GM12878 (cell line): ENCODE data around the gene DDX49. TPM values are rescaled to one million over a fixed set of nuclear protein-coding genes. Genes with fewer than 3 reads are reported as not detected.

Source experiments
- ATAC-seq: fragments of 200-7000 bp; cut with Tn5 transposase; 3 replicates; pipeline ENCODE4 v1.9.1; 2020; ENCODE audit warnings: mild to moderate bottlenecking, moderate library complexity
- BruUV-seq: library from RNA; stranded (reverse); fragments of 400-500 nt; replicated peaks from 2 replicates; lab custom pipeline; 2021; lab: Mats Ljungman, UMichigan
- CTCF ChIA-PET: fragments of 300-600 bp; sonication (Branson Sonifier 250); formaldehyde crosslinking; extraction: SDS; loops from one replicate; lab custom pipeline; 2021; ENCODE audit warnings: inconsistent platforms; lab: Yijun Ruan, JAX
- POLR2A ChIA-PET: fragments of 350-600 bp; formaldehyde crosslinking; extraction: SDS; loops from one replicate; lab custom pipeline; 2021; ENCODE audit warnings: inconsistent platforms; lab: Charles Lee
- RAD21 ChIA-PET: fragments of 300-600 bp; sonication (Branson Sonifier 250); formaldehyde crosslinking; loops from one replicate; lab custom pipeline; 2023; ENCODE audit warnings: antibody characterized with exemption; ENCODE audit not compliant: unreplicated experiment; lab: Charles Lee
- SMC1A ChIA-PET: fragments of 300-600 bp; sonication (Branson Sonifier 250); formaldehyde crosslinking; loops from one replicate; lab custom pipeline; 2023; ENCODE audit not compliant: unreplicated experiment, uncharacterized antibody; lab: Charles Lee
- DNase-seq: peaks from one replicate; pipeline ENCODE4 v3.0.0-alpha.2; 2011; ENCODE audit warnings: low read depth, low spot score
- FAIRE-seq: peaks from 3 replicates; lab custom pipeline; 2011; peaks lifted over from hg19 to GRCh38; lab: Jason Lieb, UNC
- H2AFZ ChIP-seq: 2 replicates; pipeline ENCODE4 v1.6.0; 2011; ENCODE audit warnings: low read depth, low read length, control low read depth; ENCODE audit not compliant: control insufficient read depth
- H3K27ac ChIP-seq: 2 replicates; pipeline ENCODE4 v1.5.1; 2011; ENCODE audit warnings: control low read depth; ENCODE audit not compliant: control insufficient read depth, insufficient read depth
- H3K27me3 ChIP-seq, 2 experiments: replicated peaks in 1 of 2; 2 replicates each; pipeline versions ENCODE4 v1.6.0 to v1.6.1; 2011; ENCODE audit warnings: low read length in 1 of 2; ENCODE audit not compliant: control insufficient read depth in 2 of 2, insufficient read depth in 2 of 2
- H3K36me3 ChIP-seq, 2 experiments: 2 replicates each; pipeline ENCODE4 v1.5.1; 2011; ENCODE audit warnings: low read length in 1 of 2; ENCODE audit not compliant: control insufficient read depth in 2 of 2, insufficient read depth in 2 of 2
- H3K4me1 ChIP-seq: 2 replicates; pipeline ENCODE4 v1.6.1; 2011; ENCODE audit warnings: mild to moderate bottlenecking, low read length, moderate library complexity, mixed read lengths; ENCODE audit not compliant: control insufficient read depth, insufficient read depth
- H3K4me2 ChIP-seq: 2 replicates; pipeline ENCODE4 v1.6.0; 2011; ENCODE audit warnings: control low read depth; ENCODE audit not compliant: control insufficient read depth, insufficient read depth
- H3K4me3 ChIP-seq: fragments of 200-600 bp; sonication (generic); 2 replicates; pipeline ENCODE4 v1.5.1; 2016
- H3K79me2 ChIP-seq: 2 replicates; pipeline ENCODE4 v1.6.0; 2011; ENCODE audit warnings: low read length; ENCODE audit not compliant: control insufficient read depth, insufficient read depth
- H3K9ac ChIP-seq: 2 replicates; pipeline ENCODE4 v1.8.0; 2011; ENCODE audit warnings: low read length, control low read depth, mixed read lengths; ENCODE audit not compliant: control insufficient read depth, insufficient read depth
- H3K9me3 ChIP-seq: replicated peaks from 3 replicates; pipeline ENCODE4 v1.5.1; 2011; ENCODE audit warnings: mild to moderate bottlenecking, low read length; ENCODE audit not compliant: control insufficient read depth, insufficient read depth
- H4K20me1 ChIP-seq: 2 replicates; pipeline ENCODE4 v1.6.0; 2011; ENCODE audit not compliant: control insufficient read depth, insufficient read depth
- CEBPB ChIP-seq, 2 experiments: fragments of 150-350 bp in 1 of 2; IDR thresholded peaks; 2 replicates each; pipeline ENCODE4 v1.6.1; 2012 to 2014; ENCODE audit warnings: low read depth in 2 of 2, low read length in 2 of 2, borderline replicate concordance in 1 of 2, inconsistent platforms in 1 of 2
- CHD1 ChIP-seq: IDR thresholded peaks from 2 replicates; pipeline ENCODE4 v1.6.1; 2012; ENCODE audit warnings: low read depth, low read length, improper control_type of control experiment
- FOXM1 ChIP-seq: IDR thresholded peaks from 2 replicates; pipeline ENCODE4 v1.6.1; 2012; ENCODE audit warnings: low read depth, mild to moderate bottlenecking, inconsistent platforms, low read length, moderate library complexity
- HDGF ChIP-seq: fragments of 450-650 bp; IDR thresholded peaks from 2 replicates; pipeline ENCODE4 v1.6.1; 2016; ENCODE audit warnings: antibody characterized with exemption
- IKZF1 ChIP-seq: fragments of 450-650 bp; conservative IDR thresholded peaks from 2 replicates; pipeline ENCODE4 v1.6.1; 2017; ENCODE audit warnings: antibody characterized with exemption, mild to moderate bottlenecking
- MTA2 ChIP-seq: fragments of 450-650 bp; IDR thresholded peaks from 2 replicates; pipeline ENCODE4 v1.6.1; 2016; ENCODE audit warnings: low read depth, mild to moderate bottlenecking, moderate library complexity
- NBN ChIP-seq: fragments of 450-650 bp; IDR thresholded peaks from 2 replicates; pipeline ENCODE4 v1.6.1; 2016
- NFXL1 ChIP-seq: fragments of 450-650 bp; IDR thresholded peaks from 2 replicates; pipeline ENCODE4 v1.6.1; 2017; ENCODE audit warnings: antibody characterized with exemption, mild to moderate bottlenecking, borderline replicate concordance
- NR2F1 ChIP-seq: fragments of 450-650 bp; conservative IDR thresholded peaks from 2 replicates; pipeline ENCODE4 v1.6.1; 2017; ENCODE audit warnings: mild to moderate bottlenecking
- POLR2AphosphoS2 ChIP-seq: IDR thresholded peaks from 2 replicates; pipeline ENCODE4 v1.6.1; 2011; ENCODE audit warnings: low read depth, mild to moderate bottlenecking, low read length, improper control_type of control experiment, moderate library complexity
- RAD21 ChIP-seq: IDR thresholded peaks from 2 replicates; pipeline ENCODE4 v1.6.1; 2011; ENCODE audit warnings: mild to moderate bottlenecking, low read depth, low read length, moderate library complexity; ENCODE audit not compliant: insufficient read depth
- SREBF1 ChIP-seq: IDR thresholded peaks from 2 replicates; pipeline ENCODE4 v1.6.1; 2012; ENCODE audit warnings: mild to moderate bottlenecking, low read length
- WGBS: methylation state at CpG from one replicate; pipeline ENCODE4 v1.1.6; 2016; ENCODE audit warnings: low lambda C conversion rate; ENCODE audit not compliant: insufficient replicate concordance, insufficient coverage; ENCODE audit errors: missing lambda C conversion rate; 5-methylcytosine and 5-hydroxymethylcytosine counted together
- in situ Hi-C: fragments of 300-500 bp; cut with MboI; formaldehyde crosslinking; loops from 9 replicates; pipeline ENCODE4 v1.14.3; 2018; ENCODE audit warnings: mixed read lengths
- intact Hi-C: fragments of 100-400 bp; cut with micrococcal nuclease; formaldehyde crosslinking; loops from one replicate; pipeline ENCODE4 v1.14.2; 2022; ENCODE audit not compliant: unreplicated experiment
- polyA plus RNA-seq, 11 experiments: library from polyadenylated mRNA; depleted of rRNA in 4 of 11; unstranded in 6 of 11; stranded (reverse) in 5 of 11; fragments of >200 nt; fragmentation: Nextera tagmentation in 4 of 11; fragmentation: Illumina TruSeq in 1 of 11; extraction: Ambion mirVana in 4 of 11; extraction: Trizol in 1 of 11; gene quantifications; 1 replicate in 1 of 11; 2 replicates in 10 of 11; pipeline versions ENCODE4 v1.2.1 to v1.2.3, GENCODE V29; 2011 to 2016; ENCODE audit warnings: inconsistent platforms in 2 of 11, missing spikeins in 2 of 11, low read depth in 1 of 11
- total RNA-seq, 4 experiments: library from RNA; depleted of rRNA in 3 of 4; stranded (reverse); fragments of >200 nt in 3 of 4; fragmentation: Illumina TruSeq in 1 of 4; extraction: Trizol in 1 of 4; gene quantifications; 2 replicates each; pipeline versions ENCODE4 v1.2.1 to v1.2.3, GENCODE V29; 2013 to 2021
- TF ChIP-seq, protein P1 (sequence below): fragments of 450-650 bp; IDR thresholded peaks from 2 replicates; pipeline ENCODE4 v1.6.1; 2016; ENCODE audit warnings: mild to moderate bottlenecking
- TF ChIP-seq, protein P2 (sequence below): fragments of 450-650 bp; IDR thresholded peaks from 2 replicates; pipeline ENCODE4 v1.6.1; 2018; ENCODE audit warnings: mild to moderate bottlenecking, low read depth, moderate library complexity; ENCODE audit not compliant: partially characterized antibody
- TF ChIP-seq, protein P3 (sequence below): fragments of 450-650 bp; IDR thresholded peaks from 2 replicates; pipeline ENCODE4 v1.6.1; 2017; ENCODE audit warnings: mild to moderate bottlenecking, moderate library complexity

The DDX49 gene
- total and polyA plus RNA-seq, 10 of the 15 experiments (the other 5 are each of a cell fraction or from before 2014, with no cell fraction given): 0.58 to 102 (median 48.1) TPM

DNA sequence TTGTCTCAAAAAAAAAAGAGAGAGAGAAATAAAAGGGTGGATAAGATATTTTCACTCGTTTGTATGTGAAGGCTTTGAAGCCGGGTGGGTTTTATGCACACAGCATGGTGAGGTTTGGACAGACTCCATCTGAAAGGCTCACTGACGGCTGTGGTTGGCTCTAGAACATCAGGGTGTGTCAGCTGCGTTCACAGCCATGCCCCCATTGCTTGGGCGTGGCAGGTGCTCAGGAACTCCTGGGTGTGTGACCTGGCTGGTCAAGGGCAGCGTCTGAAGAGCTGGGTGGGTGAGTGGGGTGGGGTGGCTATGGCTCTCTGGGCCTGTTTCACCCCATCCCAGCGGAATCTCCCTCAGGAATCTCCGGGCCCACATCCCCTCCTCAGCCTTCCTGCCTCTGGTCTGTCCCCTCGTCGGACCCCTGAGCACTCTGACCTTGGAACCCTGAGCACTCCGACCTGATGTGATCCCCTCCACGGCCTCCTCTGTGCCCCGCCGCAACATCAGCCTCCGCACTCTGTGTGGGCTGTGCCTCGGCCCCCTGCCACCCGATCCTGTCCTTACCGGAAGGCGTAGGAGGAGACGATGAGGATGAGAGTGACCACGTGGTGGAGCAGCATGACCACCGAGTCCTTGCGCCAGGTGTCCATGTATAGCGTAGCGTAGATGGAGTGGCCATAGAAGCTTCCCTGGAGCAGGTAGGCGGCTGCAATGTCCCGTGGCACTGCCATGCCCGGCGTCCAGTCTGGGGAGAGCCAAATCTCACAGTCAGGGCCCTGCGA, 35.8 kb upstream of the DDX49 start (continued):
- TF ChIP-seq CEBPB (IDR thresholded peaks at IDR 0.05; ENCODE audit: borderline replicate concordance in 1 of 2, low read depth in 2 of 2, low read length in 2 of 2): no peak
- no peak for TF ChIP-seq NBN
- TF ChIP-seq CHD1: no peak
- TF ChIP-seq, all 136 proteins: peak for 0

DNA sequence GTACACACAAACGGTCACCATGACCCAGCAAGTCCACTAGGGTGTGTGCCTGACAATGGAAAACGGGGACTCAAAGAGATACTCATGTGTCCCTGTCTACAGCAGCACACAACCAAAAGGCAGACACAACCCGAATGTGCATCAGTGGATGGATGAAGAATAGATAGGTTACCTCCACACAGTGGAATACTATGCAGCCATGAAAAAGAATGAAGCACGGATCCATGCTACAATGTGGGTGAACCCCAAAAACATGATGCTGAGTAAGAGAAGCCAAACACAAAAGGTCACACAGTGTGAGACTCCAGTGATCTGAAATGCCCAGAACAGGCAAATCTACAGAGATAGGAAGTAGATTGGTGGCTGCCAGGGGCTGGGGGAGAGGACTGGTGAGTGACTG, 32.5 kb upstream of the DDX49 start:
- intact Hi-C loops: no loop called here
- BruUV-seq: no TSS peak
- SMC1A ChIA-PET: no interaction called here
- Histone ChIP-seq H3K9me3 (no peaks in the 10 kb centered on the region), H3K4me3 (no peak overlapping the region), H3K4me2 (no peak overlapping the region), H2AFZ (no peak overlapping the region), H3K36me3 (no peaks in the 10 kb centered on the region), H3K4me1 (no peaks in the 10 kb centered on the region), H3K9ac (no peak overlapping the region), H4K20me1 (no peaks in the 10 kb centered on the region), H3K79me2 (no peaks in the 10 kb centered on the region), H3K27ac (no peak overlapping the region), H3K27me3 (no peaks in the 10 kb centered on the region)
- in situ Hi-C loops: no loop called here
- POLR2A ChIA-PET: no interaction called here
- DNase-seq (no peak), ATAC-seq (no peak), FAIRE-seq (no peak)
- CTCF ChIA-PET: no interaction called here
- RAD21 ChIA-PET: no interaction called here
- 35% methylated on average over 4 of the region's 4 CpGs for WGBS
- TF ChIP-seq RAD21 (no peak), SREBF1 (no peak), FOXM1 (no peak), NR2F1 (no peak), POLR2AphosphoS2 (no peak), MTA2 (no peak), IKZF1 (no peak), HDGF (no peak), NFXL1 (no peak)
- TF ChIP-seq, protein P1, sequence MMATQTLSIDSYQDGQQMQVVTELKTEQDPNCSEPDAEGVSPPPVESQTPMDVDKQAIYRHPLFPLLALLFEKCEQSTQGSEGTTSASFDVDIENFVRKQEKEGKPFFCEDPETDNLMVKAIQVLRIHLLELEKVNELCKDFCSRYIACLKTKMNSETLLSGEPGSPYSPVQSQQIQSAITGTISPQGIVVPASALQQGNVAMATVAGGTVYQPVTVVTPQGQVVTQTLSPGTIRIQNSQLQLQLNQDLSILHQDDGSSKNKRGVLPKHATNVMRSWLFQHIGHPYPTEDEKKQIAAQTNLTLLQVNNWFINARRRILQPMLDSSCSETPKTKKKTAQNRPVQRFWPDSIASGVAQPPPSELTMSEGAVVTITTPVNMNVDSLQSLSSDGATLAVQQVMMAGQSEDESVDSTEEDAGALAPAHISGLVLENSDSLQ: no peak
- TF ChIP-seq, protein P2, sequence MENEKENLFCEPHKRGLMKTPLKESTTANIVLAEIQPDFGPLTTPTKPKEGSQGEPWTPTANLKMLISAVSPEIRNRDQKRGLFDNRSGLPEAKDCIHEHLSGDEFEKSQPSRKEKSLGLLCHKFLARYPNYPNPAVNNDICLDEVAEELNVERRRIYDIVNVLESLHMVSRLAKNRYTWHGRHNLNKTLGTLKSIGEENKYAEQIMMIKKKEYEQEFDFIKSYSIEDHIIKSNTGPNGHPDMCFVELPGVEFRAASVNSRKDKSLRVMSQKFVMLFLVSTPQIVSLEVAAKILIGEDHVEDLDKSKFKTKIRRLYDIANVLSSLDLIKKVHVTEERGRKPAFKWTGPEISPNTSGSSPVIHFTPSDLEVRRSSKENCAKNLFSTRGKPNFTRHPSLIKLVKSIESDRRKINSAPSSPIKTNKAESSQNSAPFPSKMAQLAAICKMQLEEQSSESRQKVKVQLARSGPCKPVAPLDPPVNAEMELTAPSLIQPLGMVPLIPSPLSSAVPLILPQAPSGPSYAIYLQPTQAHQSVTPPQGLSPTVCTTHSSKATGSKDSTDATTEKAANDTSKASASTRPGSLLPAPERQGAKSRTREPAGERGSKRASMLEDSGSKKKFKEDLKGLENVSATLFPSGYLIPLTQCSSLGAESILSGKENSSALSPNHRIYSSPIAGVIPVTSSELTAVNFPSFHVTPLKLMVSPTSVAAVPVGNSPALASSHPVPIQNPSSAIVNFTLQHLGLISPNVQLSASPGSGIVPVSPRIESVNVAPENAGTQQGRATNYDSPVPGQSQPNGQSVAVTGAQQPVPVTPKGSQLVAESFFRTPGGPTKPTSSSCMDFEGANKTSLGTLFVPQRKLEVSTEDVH: no peak
- TF ChIP-seq, protein P3, sequence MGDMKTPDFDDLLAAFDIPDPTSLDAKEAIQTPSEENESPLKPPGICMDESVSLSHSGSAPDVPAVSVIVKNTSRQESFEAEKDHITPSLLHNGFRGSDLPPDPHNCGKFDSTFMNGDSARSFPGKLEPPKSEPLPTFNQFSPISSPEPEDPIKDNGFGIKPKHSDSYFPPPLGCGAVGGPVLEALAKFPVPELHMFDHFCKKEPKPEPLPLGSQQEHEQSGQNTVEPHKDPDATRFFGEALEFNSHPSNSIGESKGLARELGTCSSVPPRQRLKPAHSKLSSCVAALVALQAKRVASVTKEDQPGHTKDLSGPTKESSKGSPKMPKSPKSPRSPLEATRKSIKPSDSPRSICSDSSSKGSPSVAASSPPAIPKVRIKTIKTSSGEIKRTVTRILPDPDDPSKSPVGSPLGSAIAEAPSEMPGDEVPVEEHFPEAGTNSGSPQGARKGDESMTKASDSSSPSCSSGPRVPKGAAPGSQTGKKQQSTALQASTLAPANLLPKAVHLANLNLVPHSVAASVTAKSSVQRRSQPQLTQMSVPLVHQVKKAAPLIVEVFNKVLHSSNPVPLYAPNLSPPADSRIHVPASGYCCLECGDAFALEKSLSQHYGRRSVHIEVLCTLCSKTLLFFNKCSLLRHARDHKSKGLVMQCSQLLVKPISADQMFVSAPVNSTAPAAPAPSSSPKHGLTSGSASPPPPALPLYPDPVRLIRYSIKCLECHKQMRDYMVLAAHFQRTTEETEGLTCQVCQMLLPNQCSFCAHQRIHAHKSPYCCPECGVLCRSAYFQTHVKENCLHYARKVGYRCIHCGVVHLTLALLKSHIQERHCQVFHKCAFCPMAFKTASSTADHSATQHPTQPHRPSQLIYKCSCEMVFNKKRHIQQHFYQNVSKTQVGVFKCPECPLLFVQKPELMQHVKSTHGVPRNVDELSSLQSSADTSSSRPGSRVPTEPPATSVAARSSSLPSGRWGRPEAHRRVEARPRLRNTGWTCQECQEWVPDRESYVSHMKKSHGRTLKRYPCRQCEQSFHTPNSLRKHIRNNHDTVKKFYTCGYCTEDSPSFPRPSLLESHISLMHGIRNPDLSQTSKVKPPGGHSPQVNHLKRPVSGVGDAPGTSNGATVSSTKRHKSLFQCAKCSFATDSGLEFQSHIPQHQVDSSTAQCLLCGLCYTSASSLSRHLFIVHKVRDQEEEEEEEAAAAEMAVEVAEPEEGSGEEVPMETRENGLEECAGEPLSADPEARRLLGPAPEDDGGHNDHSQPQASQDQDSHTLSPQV: no peak
